Heart left ventricle (tissue), 16 donors: ENCODE results near the gene ANGPTL7. TPM values are rescaled to one million over a fixed set of nuclear protein-coding genes. Genes with fewer than 3 reads are reported as not detected.

Experiments
- ATAC-seq, 4 donors: fragments of 200-7000 bp; cut with Tn5 transposase; one replicate each; pipeline ENCODE4 v1.9.1; 2020 to 2022; ENCODE audit warnings: moderate library complexity in 4 of 4, mild to moderate bottlenecking in 3 of 4, moderate number of reproducible peaks in 1 of 4
- DNase-seq, 5 donors: peaks; one replicate each; pipeline ENCODE4 v3.0.0-alpha.2; 2020
- H3K27ac ChIP-seq, 12 donors: fragments of 200-600 bp; sonication (generic) in 4 of 12; one replicate each; pipeline versions ENCODE4 v1.5.0 to v1.8.0; 2016 to 2022; ENCODE audit warnings: mild to moderate bottlenecking in 2 of 12
- H3K27me3 ChIP-seq, 9 donors: fragments of 200-600 bp; sonication (generic) in 2 of 9; one replicate each; pipeline versions ENCODE4 v1.5.1 to v1.8.0; 2016 to 2022; ENCODE audit warnings: mild to moderate bottlenecking in 3 of 9
- H3K36me3 ChIP-seq, 9 donors: fragments of 200-600 bp; sonication (generic) in 2 of 9; one replicate each; pipeline versions ENCODE4 v1.5.0 to v1.8.0; 2018 to 2022; ENCODE audit warnings: mild to moderate bottlenecking in 2 of 9
- H3K4me1 ChIP-seq, 12 donors: fragments of 200-600 bp; sonication (generic) in 4 of 12; one replicate each; pipeline versions ENCODE4 v1.5.0 to v1.8.0; 2016 to 2022; ENCODE audit warnings: mild to moderate bottlenecking in 3 of 12
- H3K4me3 ChIP-seq, 12 donors: fragments of 200-600 bp; sonication (generic) in 4 of 12; one replicate each; pipeline versions ENCODE4 v1.5.0 to v1.8.0; 2017 to 2022; ENCODE audit warnings: mild to moderate bottlenecking in 9 of 12, moderate library complexity in 4 of 12
- H3K9me3 ChIP-seq, 12 donors: fragments of 200-600 bp; sonication (generic) in 4 of 12; one replicate each; pipeline versions ENCODE4 v1.5.0 to v1.8.0; 2016 to 2022; ENCODE audit warnings: mild to moderate bottlenecking in 1 of 12
- CTCF ChIP-seq, 12 donors: fragments of 200-600 bp; sonication (generic) in 4 of 12; IDR thresholded peaks; one replicate each; pipeline versions ENCODE4 v1.5.0 to v1.8.0; 2018 to 2022; ENCODE audit warnings: antibody characterized with exemption in 12 of 12, mild to moderate bottlenecking in 5 of 12
- POLR2A ChIP-seq, 2 donors: fragments of 450-650 bp; IDR thresholded peaks; one replicate each; pipeline ENCODE4 v1.6.1; 2017; ENCODE audit warnings: antibody characterized with exemption in 2 of 2, mild to moderate bottlenecking in 2 of 2, moderate library complexity in 2 of 2
- WGBS, 4 donors: extraction: QIAGEN DNeasy Blood & Tissue Kit in 2 of 4; methylation state at CpG; one replicate each; pipeline versions ENCODE4 v1.1.5 to v1.1.7; 2013 to 2018; 5-methylcytosine and 5-hydroxymethylcytosine counted together
- intact Hi-C, 10 donors: fragments of 100-400 bp; cut with DNase I; formaldehyde crosslinking; loops; one replicate each; pipeline versions ENCODE4 v1.11.1 to v1.14.2; 2022
- polyA plus RNA-seq, 2 donors: library from polyadenylated mRNA; stranded (reverse); fragments of 200-250 nt; gene quantifications; one replicate each; pipeline ENCODE4 v1.2.3, GENCODE V29; 2013
- total RNA-seq, 9 donors: library from RNA; depleted of rRNA in 2 of 9; stranded (reverse); fragments of >200 nt in 2 of 9; fragmentation: NEBNext Ultra II Directional in 3 of 9; extraction: Animal tissue kit (Norgen Biotek cat#: 25700) in 3 of 9; gene quantifications; one replicate each; pipeline versions ENCODE4 v1.1.0 to v1.2.4, GENCODE V29; 2016 to 2023
- donor health status: ischemic (EF 13 %, LVEDD 7.1; RV severe dilation, severe dysfunction).
- donor health status: healthy with polysubstance abuse.
- donor health status: DM: no; HTN: yes; CAD: no.
- donor health status: DM: no; HTN: no; CAD: no.
- donor health status: ischemic (EF 25% LVEDD 6.9; RV normal size, moderate dysfunction).
- donor health status: ischemic (EF 25% LVEDD 5.7; RV mildly dilated, moderate dysfunction).
- donor health status: healthy.
- donor health status: DM: yes; HTN: yes; CAD: no.
- donor health status: ischemic (EF 35%, LVEDD 5.7; RV mildly dilated, moderate dysfunction).
- donor health status: nonischemic (EF 11% LVEDD 7.7; RV severe dilation, severe dysfunction).
- donor health status: DM: yes; HTN: yes; CAD: no.
- donor health status: PGD.
- donor health status: ischemic (EF 29% LVEDD 5.4; RV normal size, mild dysfunction).
- donor health status: nonischemic (EF 23%, LVEDD 6.1; RV moderate dilation, normal function).

The ANGPTL7 gene
- total and polyA plus RNA-seq, 11 donors: 0.15 to 2.6 (median 0.43) TPM; not detected in 1

GRCh38 chr1:11194407-11195176, 5.4 kb downstream of the ANGPTL7 start:
- DNase-seq (no peak), ATAC-seq (no peak)
- H3K27me3 ChIP-seq: no peaks in the 10 kb centered on the region
- intact Hi-C loops: no loop called here
- H3K9me3 ChIP-seq: no peaks in the 10 kb centered on the region
- 91 to 94% (median 94%) methylated on average over 14 of the region's 14 CpGs for WGBS, 4 donors
- peaks cover 0 to 2% (median 0%) of the 10 kb centered on the region in 12 donors for H3K4me1 ChIP-seq
- H3K36me3 ChIP-seq: peaks cover 0 to 100% (median 91%) of the 10 kb centered on the region in 9 donors
- no peak overlapping the region for H3K4me3 ChIP-seq
- no peak for TF ChIP-seq CTCF (IDR thresholded peaks at IDR 0.05)
- no peak for TF ChIP-seq POLR2A (IDR thresholded peaks at IDR 0.05)
- H3K27ac ChIP-seq: no peak overlapping the region

GRCh38 chr1:11196945-11197344, 7.8 kb downstream of the ANGPTL7 start:
- no peak for ATAC-seq
- Histone ChIP-seq H3K4me1 (no peaks in the 10 kb centered on the region), H3K4me3 (no peak overlapping the region), H3K9me3 (no peaks in the 10 kb centered on the region), H3K27ac (no peak overlapping the region), H3K36me3 (peaks cover 0 to 99% (median 93%) of the 10 kb centered on the region in 9 donors), H3K27me3 (no peaks in the 10 kb centered on the region)
- DNase-seq: no peak
- no peak for TF ChIP-seq POLR2A (IDR thresholded peaks at IDR 0.05)
- no peak for TF ChIP-seq CTCF (IDR thresholded peaks at IDR 0.05)
- WGBS, 4 donors: 91 to 94% (median 92%) methylated on average over 2 of the region's 2 CpGs
- intact Hi-C loops: no loop called here

GRCh38 chr1:11197359-11197758, 8.2 kb downstream of the ANGPTL7 start:
- no peak for ATAC-seq
- Histone ChIP-seq H3K4me1 (no peaks in the 10 kb centered on the region), H3K27me3 (no peaks in the 10 kb centered on the region), H3K4me3 (no peak overlapping the region), H3K27ac (no peak overlapping the region), H3K9me3 (no peaks in the 10 kb centered on the region), H3K36me3 (peaks cover 0 to 99% (median 93%) of the 10 kb centered on the region in 9 donors)
- intact Hi-C loops: no loop called here
- TF ChIP-seq CTCF (IDR thresholded peaks at IDR 0.05) (no peak), POLR2A (IDR thresholded peaks at IDR 0.05) (no peak)
- WGBS, 4 donors: 95 to 97% (median 96%) methylated on average over 4 of the region's 4 CpGs
- no peak for DNase-seq

- no peaks in the 10 kb centered on the region for H3K9me3 ChIP-seq
- intact Hi-C loops: no loop called here
- H3K27ac ChIP-seq: no peak overlapping the region
- H3K36me3 ChIP-seq: peaks cover 0 to 100% (median 93%) of the 10 kb centered on the region in 9 donors
- no peak for DNase-seq
- ATAC-seq: no peak
- no peak for TF ChIP-seq POLR2A (IDR thresholded peaks at IDR 0.05)
- TF ChIP-seq CTCF (IDR thresholded peaks at IDR 0.05): no peak
- 82 to 87% (median 82%) methylated on average over 4 of the region's 4 CpGs for WGBS, 4 donors
- H3K4me3 ChIP-seq: no peak overlapping the region
- H3K4me1 ChIP-seq: no peaks in the 10 kb centered on the region
- no peaks in the 10 kb centered on the region for H3K27me3 ChIP-seq
These were observed 9.1 kb downstream of the ANGPTL7 start for GRCh38 chr1:11198257-11198656.
